ENCODE measurements around the gene DCAF15.

The DCAF15 gene

DNA sequence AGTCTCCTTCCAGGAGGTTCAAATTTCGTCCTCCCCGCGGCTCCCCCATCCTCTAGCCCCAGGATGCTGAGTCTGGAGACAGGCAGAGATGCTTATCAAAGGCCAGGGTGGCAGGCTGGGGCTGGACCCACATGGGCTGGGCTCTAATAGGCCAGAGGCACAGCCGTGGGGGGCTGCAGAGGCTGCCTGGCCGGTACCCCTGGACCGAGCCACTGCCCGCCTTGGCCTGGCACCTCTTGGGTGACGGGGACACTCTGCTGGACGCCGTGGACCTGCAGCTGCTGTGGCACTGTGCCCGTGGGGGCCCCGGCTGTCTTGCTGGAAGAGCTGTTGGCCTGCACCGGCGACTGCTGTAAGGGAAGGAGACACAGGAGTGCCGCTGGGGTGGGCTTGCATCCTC lies 28.0 kb downstream of the DCAF15 start:
- 94% methylated on average over 14 of the region's 15 CpGs for WGBS
- no peak overlapping the region for H2AFZ ChIP-seq (ENCODE audit: low read depth, low read length)
- no peak overlapping the region for H3K27ac ChIP-seq (ENCODE audit: low read length, poor library complexity, severe bottlenecking)
- peak overlapping the region; percentile 25 for H4K91ac ChIP-seq (ENCODE audit: low read length)
- DNase-seq = no peak
- H2BK5ac ChIP-seq (ENCODE audit: low read depth, low read length, poor library complexity, severe bottlenecking) = no peak overlapping the region
- H4K8ac ChIP-seq (ENCODE audit: low read length) = no peak overlapping the region
- H3K14ac ChIP-seq (ENCODE audit: low read length in 2 of 2) = no peak overlapping the region
- H2BK120ac ChIP-seq (ENCODE audit: low read depth, low read length) = no peak overlapping the region
- no peak overlapping the region for H3K9ac ChIP-seq (ENCODE audit: low read length)
- no peak overlapping the region for H2AK5ac ChIP-seq (ENCODE audit: low read length, severe bottlenecking)
- peaks cover 0 to 8% of the 10 kb centered on the region in 2 experiments for H3K27me3 ChIP-seq (ENCODE audit: control insufficient read depth in 1 of 2, insufficient read depth in 1 of 2, low read length in 2 of 2)
- H3K4me3 ChIP-seq (ENCODE audit: insufficient read depth in 1 of 2, low read depth in 1 of 2, low read length in 2 of 2) = no peak overlapping the region
- no peak overlapping the region for H3K23ac ChIP-seq (ENCODE audit: low read length in 2 of 2)
- no peak overlapping the region for H2BK12ac ChIP-seq (ENCODE audit: low read length in 2 of 2)
- H3K4me1 ChIP-seq (ENCODE audit: control insufficient read depth, insufficient read depth, low read depth, low read length) = peaks cover 19% of the 10 kb centered on the region
- H3K4ac ChIP-seq (ENCODE audit: low read depth in 1 of 2, low read length in 2 of 2) = no peak overlapping the region
- peaks cover 4% of the 10 kb centered on the region for H3K79me1 ChIP-seq (replicated peaks; ENCODE audit: low read length, poor library complexity, severe bottlenecking)
- H3K18ac ChIP-seq (ENCODE audit: low read depth in 1 of 2, low read length in 2 of 2) = no peak overlapping the region
- H3K36me3 ChIP-seq (ENCODE audit: control insufficient read depth in 1 of 2, insufficient read depth in 2 of 2, low read depth in 1 of 2, low read length in 2 of 2) = peaks cover 15 to 58% of the 10 kb centered on the region in 2 experiments
- no peak overlapping the region for H2BK15ac ChIP-seq (ENCODE audit: low read depth, poor library complexity, severe bottlenecking)
- no peaks in the 10 kb centered on the region for H3K9me3 ChIP-seq (ENCODE audit: control insufficient read depth, low read length)
- no peak overlapping the region for H3K4me2 ChIP-seq (ENCODE audit: low read length, poor library complexity, severe bottlenecking)

- Histone ChIP-seq H3K27ac (ENCODE audit: low read length, poor library complexity, severe bottlenecking) (no peak overlapping the region), H2BK120ac (ENCODE audit: low read depth, low read length) (no peak overlapping the region), H3K4me2 (ENCODE audit: low read length, poor library complexity, severe bottlenecking) (no peak overlapping the region), H4K91ac (ENCODE audit: low read length) (no peak overlapping the region), H2AK5ac (ENCODE audit: low read length, severe bottlenecking) (no peak overlapping the region), H3K4ac (ENCODE audit: low read depth in 1 of 2, low read length in 2 of 2) (no peak overlapping the region), H2BK15ac (ENCODE audit: low read depth, poor library complexity, severe bottlenecking) (no peak overlapping the region), H3K18ac (ENCODE audit: low read depth in 1 of 2, low read length in 2 of 2) (no peak overlapping the region), H2AFZ (ENCODE audit: low read depth, low read length) (no peak overlapping the region), H3K9me3 (ENCODE audit: control insufficient read depth, low read length) (no peaks in the 10 kb centered on the region), H2BK5ac (ENCODE audit: low read depth, low read length, poor library complexity, severe bottlenecking) (no peak overlapping the region), H3K14ac (ENCODE audit: low read length in 2 of 2) (no peak overlapping the region), H3K27me3 (ENCODE audit: control insufficient read depth in 1 of 2, insufficient read depth in 1 of 2, low read length in 2 of 2) (peaks cover 0 to 8% of the 10 kb centered on the region in 2 experiments), H3K23ac (ENCODE audit: low read length in 2 of 2) (no peak overlapping the region), H3K79me1 (replicated peaks; ENCODE audit: low read length, poor library complexity, severe bottlenecking) (peaks cover 2% of the 10 kb centered on the region), H2BK12ac (ENCODE audit: low read length in 2 of 2) (no peak overlapping the region), H3K9ac (ENCODE audit: low read length) (no peak overlapping the region), H3K4me1 (ENCODE audit: control insufficient read depth, insufficient read depth, low read depth, low read length) (peaks cover 26% of the 10 kb centered on the region), H3K4me3 (ENCODE audit: insufficient read depth in 1 of 2, low read depth in 1 of 2, low read length in 2 of 2) (no peak overlapping the region), H4K8ac (ENCODE audit: low read length) (no peak overlapping the region), H3K36me3 (ENCODE audit: control insufficient read depth in 1 of 2, insufficient read depth in 2 of 2, low read depth in 1 of 2, low read length in 2 of 2) (peaks cover 11 to 52% of the 10 kb centered on the region in 2 experiments)
- DNase-seq = no peak
- WGBS = 97% methylated on average over 5 of the region's 5 CpGs
Measured at GRCh38 chr19:13981021-13981420, 28.7 kb downstream of the DCAF15 start.

- Histone ChIP-seq H3K27ac (ENCODE audit: low read length, poor library complexity, severe bottlenecking) (no peak overlapping the region), H3K14ac (ENCODE audit: low read length in 2 of 2) (no peak overlapping the region), H3K18ac (ENCODE audit: low read depth in 1 of 2, low read length in 2 of 2) (no peak overlapping the region), H3K27me3 (ENCODE audit: control insufficient read depth in 1 of 2, insufficient read depth in 1 of 2, low read length in 2 of 2) (peaks cover 0 to 8% of the 10 kb centered on the region in 2 experiments), H2AK5ac (ENCODE audit: low read length, severe bottlenecking) (no peak overlapping the region), H4K91ac (ENCODE audit: low read length) (no peak overlapping the region), H2AFZ (ENCODE audit: low read depth, low read length) (no peak overlapping the region), H3K4me2 (ENCODE audit: low read length, poor library complexity, severe bottlenecking) (no peak overlapping the region), H2BK120ac (ENCODE audit: low read depth, low read length) (no peak overlapping the region), H3K4ac (ENCODE audit: low read depth in 1 of 2, low read length in 2 of 2) (no peak overlapping the region), H3K23ac (ENCODE audit: low read length in 2 of 2) (no peak overlapping the region), H2BK5ac (ENCODE audit: low read depth, low read length, poor library complexity, severe bottlenecking) (no peak overlapping the region), H3K9me3 (ENCODE audit: control insufficient read depth, low read length) (no peaks in the 10 kb centered on the region), H4K8ac (ENCODE audit: low read length) (no peak overlapping the region), H2BK12ac (ENCODE audit: low read length in 2 of 2) (no peak overlapping the region), H3K4me3 (ENCODE audit: insufficient read depth in 1 of 2, low read depth in 1 of 2, low read length in 2 of 2) (no peak overlapping the region), H3K79me1 (replicated peaks; ENCODE audit: low read length, poor library complexity, severe bottlenecking) (peaks cover 2% of the 10 kb centered on the region), H3K4me1 (ENCODE audit: control insufficient read depth, insufficient read depth, low read depth, low read length) (peaks cover 29% of the 10 kb centered on the region), H2BK15ac (ENCODE audit: low read depth, poor library complexity, severe bottlenecking) (no peak overlapping the region), H3K36me3 (ENCODE audit: control insufficient read depth in 1 of 2, insufficient read depth in 2 of 2, low read depth in 1 of 2, low read length in 2 of 2) (peaks cover 7 to 47% of the 10 kb centered on the region in 2 experiments), H3K9ac (ENCODE audit: low read length) (no peak overlapping the region)
- DNase-seq = no peak
- WGBS = 81% methylated on average over 9 of the region's 9 CpGs
Measured at GRCh38 chr19:13981467-13981866, 29.2 kb downstream of the DCAF15 start.

DNA sequence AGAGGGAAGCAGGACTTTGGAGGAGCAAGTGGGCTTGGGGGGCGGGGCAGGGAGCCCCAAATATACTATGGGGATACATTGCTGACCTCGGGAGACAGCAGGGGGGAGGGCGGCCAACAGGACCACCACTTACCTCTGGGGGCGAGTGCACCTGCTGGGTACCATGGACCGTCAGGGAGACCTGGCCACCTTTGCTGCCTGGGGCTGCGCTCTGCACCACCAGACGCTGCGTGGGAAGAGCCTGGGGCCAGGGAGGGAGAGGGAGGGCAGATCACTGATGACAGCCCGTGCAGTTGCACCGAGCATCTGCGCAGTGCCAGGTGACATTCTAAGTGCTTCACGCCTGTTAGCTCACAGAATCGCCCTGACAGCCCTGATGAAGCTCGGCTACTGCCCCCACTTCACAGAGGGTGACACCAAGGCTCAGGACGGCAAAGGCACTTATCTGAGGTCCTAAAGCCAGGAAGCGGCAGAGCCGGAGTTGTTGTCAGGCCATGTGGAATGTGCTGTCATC lies 29.7 kb downstream of the DCAF15 start:
- H3K4me2 ChIP-seq (ENCODE audit: low read length, poor library complexity, severe bottlenecking) = no peak overlapping the region
- H3K36me3 ChIP-seq (ENCODE audit: control insufficient read depth in 1 of 2, insufficient read depth in 2 of 2, low read depth in 1 of 2, low read length in 2 of 2) = peaks cover 6 to 45% of the 10 kb centered on the region in 2 experiments
- peaks cover 34% of the 10 kb centered on the region for H3K4me1 ChIP-seq (ENCODE audit: control insufficient read depth, insufficient read depth, low read depth, low read length)
- H2BK12ac ChIP-seq (ENCODE audit: low read length in 2 of 2) = no peak overlapping the region
- H2AK5ac ChIP-seq (ENCODE audit: low read length, severe bottlenecking) = no peak overlapping the region
- H4K8ac ChIP-seq (ENCODE audit: low read length) = no peak overlapping the region
- H3K9me3 ChIP-seq (ENCODE audit: control insufficient read depth, low read length) = no peaks in the 10 kb centered on the region
- H3K14ac ChIP-seq (ENCODE audit: low read length in 2 of 2) = no peak overlapping the region
- no peak overlapping the region for H2BK120ac ChIP-seq (ENCODE audit: low read depth, low read length)
- no peak overlapping the region for H3K27ac ChIP-seq (ENCODE audit: low read length, poor library complexity, severe bottlenecking)
- 94% methylated on average over 17 of the region's 17 CpGs for WGBS
- H2BK5ac ChIP-seq (ENCODE audit: low read depth, low read length, poor library complexity, severe bottlenecking) = no peak overlapping the region
- no peak overlapping the region for H3K9ac ChIP-seq (ENCODE audit: low read length)
- no peak overlapping the region for H3K18ac ChIP-seq (ENCODE audit: low read depth in 1 of 2, low read length in 2 of 2)
- peaks cover 0 to 8% of the 10 kb centered on the region in 2 experiments for H3K27me3 ChIP-seq (ENCODE audit: control insufficient read depth in 1 of 2, insufficient read depth in 1 of 2, low read length in 2 of 2)
- H3K4ac ChIP-seq (ENCODE audit: low read depth in 1 of 2, low read length in 2 of 2) = no peak overlapping the region
- DNase-seq = no peak
- H3K23ac ChIP-seq (ENCODE audit: low read length in 2 of 2) = no peak overlapping the region
- H3K79me1 ChIP-seq (replicated peaks; ENCODE audit: low read length, poor library complexity, severe bottlenecking) = peaks cover 2% of the 10 kb centered on the region
- H2AFZ ChIP-seq (ENCODE audit: low read depth, low read length) = no peak overlapping the region
- H2BK15ac ChIP-seq (ENCODE audit: low read depth, poor library complexity, severe bottlenecking) = no peak overlapping the region
- no peak overlapping the region for H3K4me3 ChIP-seq (ENCODE audit: insufficient read depth in 1 of 2, low read depth in 1 of 2, low read length in 2 of 2)
- H4K91ac ChIP-seq (ENCODE audit: low read length) = no peak overlapping the region

Data from mesenchymal stem cell (in vitro differentiated cells and primary cell).